Parathyroid adenoma (tissue), 2 donors: ENCODE results near the gene ZC3H7B.

Experiments used
- H2AFZ ChIP-seq: fragments of 300-600 bp; sonication (generic); one replicate; pipeline ENCODE4 v1.7.0; 2017; ENCODE audit warnings: antibody characterized with exemption, mild to moderate bottlenecking
- H3K27ac ChIP-seq: fragments of 300-600 bp; sonication (generic); one replicate; pipeline ENCODE4 v1.7.0; 2017
- H3K27me3 ChIP-seq: fragments of 300-600 bp; sonication (generic); one replicate; pipeline ENCODE4 v1.7.0; 2017; ENCODE audit warnings: low read length; ENCODE audit not compliant: control insufficient read depth, insufficient read depth
- H3K36me3 ChIP-seq: fragments of 300-600 bp; sonication (generic); one replicate; pipeline ENCODE4 v1.7.0; 2017; ENCODE audit warnings: low read length; ENCODE audit not compliant: control insufficient read depth, insufficient read depth
- H3K4me1 ChIP-seq: fragments of 300-600 bp; sonication (generic); one replicate; pipeline ENCODE4 v1.7.0; 2017; ENCODE audit warnings: control low read depth
- H3K4me2 ChIP-seq: fragments of 300-600 bp; sonication (generic); one replicate; pipeline ENCODE4 v1.7.0; 2017; ENCODE audit warnings: low read length
- H3K4me3 ChIP-seq: fragments of 300-600 bp; sonication (generic); one replicate; pipeline ENCODE4 v1.7.0; 2017; ENCODE audit warnings: low read depth, low read length
- H3K79me2 ChIP-seq: fragments of 300-600 bp; sonication (generic); one replicate; pipeline ENCODE4 v1.7.0; 2017; ENCODE audit warnings: control low read depth
- H3K9ac ChIP-seq: fragments of 300-600 bp; sonication (generic); one replicate; pipeline ENCODE4 v1.7.0; 2017; ENCODE audit warnings: mild to moderate bottlenecking
- H3K9me3 ChIP-seq: fragments of 300-600 bp; sonication (generic); one replicate; pipeline ENCODE4 v1.7.0; 2017; ENCODE audit warnings: low read length; ENCODE audit not compliant: control insufficient read depth
- TF ChIP-seq, protein P1 (sequence below): fragments of 300-600 bp; sonication (generic); IDR thresholded peaks from one replicate; pipeline ENCODE4 v1.7.0; 2017; ENCODE audit warnings: antibody characterized with exemption, mild to moderate bottlenecking
- donor health status: primary hyperparathyroidism.

The ZC3H7B gene

DNA sequence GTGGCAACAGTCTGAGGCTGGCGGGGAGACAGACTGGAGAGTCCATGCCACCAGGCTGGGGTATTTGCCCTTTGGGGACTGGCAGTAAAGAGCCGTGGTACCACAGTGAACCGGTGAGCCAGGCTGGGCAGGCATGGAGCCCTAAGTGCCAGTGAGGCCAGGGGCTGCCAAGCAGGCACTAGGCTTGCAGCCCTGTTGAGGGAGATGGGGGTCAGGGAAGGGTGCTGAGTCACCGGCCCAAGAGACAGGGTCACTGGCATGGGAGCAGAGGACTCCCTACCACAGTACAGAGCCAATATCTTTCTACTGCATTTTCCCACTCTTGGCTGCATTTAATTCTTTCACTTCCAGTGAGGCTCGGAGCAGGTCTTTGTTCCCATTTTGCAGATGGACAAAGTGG lies 49.7 kb downstream of the ZC3H7B start:
- TF ChIP-seq, protein P1, sequence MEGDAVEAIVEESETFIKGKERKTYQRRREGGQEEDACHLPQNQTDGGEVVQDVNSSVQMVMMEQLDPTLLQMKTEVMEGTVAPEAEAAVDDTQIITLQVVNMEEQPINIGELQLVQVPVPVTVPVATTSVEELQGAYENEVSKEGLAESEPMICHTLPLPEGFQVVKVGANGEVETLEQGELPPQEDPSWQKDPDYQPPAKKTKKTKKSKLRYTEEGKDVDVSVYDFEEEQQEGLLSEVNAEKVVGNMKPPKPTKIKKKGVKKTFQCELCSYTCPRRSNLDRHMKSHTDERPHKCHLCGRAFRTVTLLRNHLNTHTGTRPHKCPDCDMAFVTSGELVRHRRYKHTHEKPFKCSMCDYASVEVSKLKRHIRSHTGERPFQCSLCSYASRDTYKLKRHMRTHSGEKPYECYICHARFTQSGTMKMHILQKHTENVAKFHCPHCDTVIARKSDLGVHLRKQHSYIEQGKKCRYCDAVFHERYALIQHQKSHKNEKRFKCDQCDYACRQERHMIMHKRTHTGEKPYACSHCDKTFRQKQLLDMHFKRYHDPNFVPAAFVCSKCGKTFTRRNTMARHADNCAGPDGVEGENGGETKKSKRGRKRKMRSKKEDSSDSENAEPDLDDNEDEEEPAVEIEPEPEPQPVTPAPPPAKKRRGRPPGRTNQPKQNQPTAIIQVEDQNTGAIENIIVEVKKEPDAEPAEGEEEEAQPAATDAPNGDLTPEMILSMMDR: no peak
- Histone ChIP-seq H3K79me2 (no peaks in the 10 kb centered on the region), H3K27me3 (no peaks in the 10 kb centered on the region), H3K9ac (no peak overlapping the region), H3K9me3 (no peaks in the 10 kb centered on the region), H2AFZ (no peak overlapping the region), H3K27ac (no peak overlapping the region), H3K4me3 (no peak overlapping the region), H3K4me2 (no peak overlapping the region), H3K4me1 (no peaks in the 10 kb centered on the region), H3K36me3 (no peaks in the 10 kb centered on the region)

DNA sequence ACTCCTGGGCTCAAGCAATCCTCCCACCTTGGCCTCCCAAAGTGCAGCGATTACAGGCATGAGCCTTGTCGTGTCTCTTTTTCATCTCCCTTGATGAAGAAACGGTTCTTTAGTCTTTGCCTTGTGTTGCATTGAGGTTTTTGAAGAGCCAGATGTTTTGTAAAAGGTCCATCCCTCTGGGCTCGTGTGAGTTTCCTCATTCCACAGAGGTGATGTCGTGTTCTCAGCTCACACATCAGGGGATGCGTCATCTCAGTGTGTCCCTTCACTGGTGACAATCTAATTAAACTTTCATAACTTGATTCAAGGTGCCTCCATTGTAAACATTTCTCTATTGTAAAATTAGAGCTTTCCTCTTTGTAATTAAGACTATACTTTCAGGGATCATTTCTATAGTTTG lies 50.7 kb downstream of the ZC3H7B start:
- Histone ChIP-seq H3K36me3 (no peaks in the 10 kb centered on the region), H3K27ac (no peak overlapping the region)

DNA sequence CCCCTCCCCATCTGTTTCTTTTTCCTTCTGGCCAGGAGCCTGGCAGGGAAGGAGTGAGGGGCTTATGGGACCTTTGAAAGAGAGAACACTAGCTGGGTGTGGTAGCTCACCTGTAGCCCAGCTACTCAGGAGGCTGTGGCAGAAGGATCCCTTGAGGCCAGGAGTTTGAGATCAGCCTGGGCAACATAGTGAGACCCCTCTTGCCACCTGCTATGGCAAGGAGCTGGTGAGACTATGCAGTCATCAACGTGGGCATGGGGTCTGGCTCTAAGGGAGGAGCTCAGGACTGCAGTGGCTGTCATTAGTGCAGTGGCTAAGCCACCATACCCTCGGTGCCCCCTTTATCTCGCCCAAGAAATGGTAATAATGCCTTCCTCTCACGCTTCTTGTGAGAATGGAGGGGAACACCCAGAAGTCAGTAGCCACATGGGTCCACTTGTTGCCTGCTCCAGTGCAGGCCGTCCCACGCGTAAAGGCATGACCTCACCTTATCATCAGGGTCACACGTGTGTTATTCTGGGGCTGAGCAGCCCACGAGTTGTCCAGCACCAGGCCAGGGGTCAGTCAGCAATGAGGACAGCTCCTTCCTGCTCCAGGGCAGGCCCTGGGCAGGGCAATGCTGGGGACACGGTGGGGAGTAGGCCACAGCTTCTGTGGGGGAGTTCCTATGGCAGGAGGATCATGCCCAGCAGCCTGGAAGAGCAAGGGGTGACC lies 52.7 kb downstream of the ZC3H7B start:
- Histone ChIP-seq H3K79me2 (no peaks in the 10 kb centered on the region), H3K4me2 (no peak overlapping the region), H3K4me1 (no peaks in the 10 kb centered on the region), H2AFZ (no peak overlapping the region), H3K27ac (no peak overlapping the region), H3K9ac (no peak overlapping the region), H3K9me3 (no peaks in the 10 kb centered on the region), H3K36me3 (no peaks in the 10 kb centered on the region), H3K4me3 (no peak overlapping the region), H3K27me3 (no peaks in the 10 kb centered on the region)
- TF ChIP-seq, protein P1: no peak

More for the DNA sequence above, 50.7 kb downstream of the ZC3H7B start:
- no peak overlapping the region for H3K4me3 ChIP-seq
- TF ChIP-seq, protein P1: no peak
- no peaks in the 10 kb centered on the region for H3K4me1 ChIP-seq
- H3K9me3 ChIP-seq: no peaks in the 10 kb centered on the region
- H3K9ac ChIP-seq: no peak overlapping the region
- H3K4me2 ChIP-seq: no peak overlapping the region
- no peak overlapping the region for H2AFZ ChIP-seq
- no peaks in the 10 kb centered on the region for H3K27me3 ChIP-seq
- H3K79me2 ChIP-seq: no peaks in the 10 kb centered on the region

DNA sequence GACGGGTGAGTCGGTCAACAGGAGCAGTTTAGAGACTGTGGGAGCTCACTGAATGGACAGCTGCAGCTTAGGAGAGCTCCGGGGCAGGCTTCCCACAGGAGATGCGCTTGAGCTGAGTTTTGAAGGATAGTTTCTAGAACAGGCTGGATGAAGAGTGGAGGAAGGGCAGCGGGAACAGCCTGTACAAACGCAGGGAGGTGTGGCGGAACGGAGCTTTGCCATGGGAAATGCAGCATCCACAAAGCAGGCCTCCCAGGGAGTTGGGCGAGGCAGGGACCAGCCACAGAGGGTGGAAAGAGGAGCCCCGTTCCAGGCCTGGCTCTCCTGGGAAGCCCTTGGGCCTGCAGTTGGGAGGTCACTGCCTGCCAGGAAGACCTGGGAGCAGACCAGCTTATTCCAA lies 53.7 kb downstream of the ZC3H7B start:
- Histone ChIP-seq H3K4me1 (no peaks in the 10 kb centered on the region), H2AFZ (no peak overlapping the region)
- TF ChIP-seq, protein P1: no peak

DNA sequence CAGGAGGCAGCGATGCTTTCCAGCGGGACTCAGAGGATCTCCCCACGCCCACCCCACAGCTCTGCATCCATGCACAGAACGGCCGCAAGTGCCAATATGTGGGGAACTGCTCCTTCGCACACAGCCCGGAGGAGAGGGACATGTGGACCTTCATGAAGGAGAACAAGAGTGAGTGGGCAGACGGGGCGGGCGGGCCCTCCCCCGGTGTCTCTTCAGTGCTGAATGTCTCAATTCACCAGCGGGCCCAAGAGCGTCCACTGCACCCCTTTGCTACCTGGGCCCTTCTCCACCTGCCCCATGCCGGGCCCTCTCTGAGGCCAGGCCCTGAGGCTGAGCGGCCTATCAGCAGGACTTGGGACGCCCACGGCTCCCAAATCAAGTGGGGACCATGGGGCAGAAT lies 54.6 kb downstream of the ZC3H7B start:
- H3K27ac ChIP-seq: no peak overlapping the region
- H3K4me2 ChIP-seq: no peak overlapping the region

More for the DNA sequence above, 53.7 kb downstream of the ZC3H7B start:
- no peaks in the 10 kb centered on the region for H3K27me3 ChIP-seq
- H3K36me3 ChIP-seq: no peaks in the 10 kb centered on the region
- no peak overlapping the region for H3K4me3 ChIP-seq
- H3K9me3 ChIP-seq: no peaks in the 10 kb centered on the region
- no peak overlapping the region for H3K9ac ChIP-seq
- H3K4me2 ChIP-seq: no peak overlapping the region
- no peak overlapping the region for H3K27ac ChIP-seq
- no peaks in the 10 kb centered on the region for H3K79me2 ChIP-seq

More for the DNA sequence above, 54.6 kb downstream of the ZC3H7B start:
- Histone ChIP-seq H3K4me1 (no peaks in the 10 kb centered on the region), H3K4me3 (no peak overlapping the region), H3K36me3 (no peaks in the 10 kb centered on the region), H3K9ac (no peak overlapping the region), H3K9me3 (no peaks in the 10 kb centered on the region), H2AFZ (no peak overlapping the region), H3K79me2 (no peaks in the 10 kb centered on the region), H3K27me3 (no peaks in the 10 kb centered on the region)
- TF ChIP-seq, protein P1: no peak
